SK-N-SH (cell line): ENCODE results near the gene ASTL. TPM values are rescaled to one million over a fixed set of nuclear protein-coding genes. Genes with fewer than 3 reads are reported as not detected.

ENCODE experiments used
- CTCF ChIA-PET: fragments of 300-600, 350-600 bp; formaldehyde crosslinking; extraction: SDS; loops from one replicate; lab custom pipeline; 2021; lab: Yijun Ruan, JAX
- POLR2A ChIA-PET: fragments of 350-600 bp; sonication (Branson Sonifier 250); formaldehyde crosslinking; extraction: SDS; loops from one replicate; lab custom pipeline; 2020; ENCODE audit warnings: antibody characterized with exemption, inconsistent platforms; lab: Yijun Ruan, JAX
- DNase-seq: peaks from one replicate; pipeline ENCODE4 v3.0.0; 2012
- H2AFZ ChIP-seq: fragments of 200-600 bp; sonication (generic); 2 replicates; pipeline ENCODE4 v1.8.1; 2016; ENCODE audit warnings: antibody characterized with exemption, mild to moderate bottlenecking, low read depth
- H3F3A ChIP-seq: fragments of 200-600 bp; sonication (generic); replicated peaks from 2 replicates; pipeline ENCODE3; 2016; ENCODE audit warnings: antibody characterized with exemption, mild to moderate bottlenecking; ENCODE audit not compliant: insufficient read depth
- H3K27ac ChIP-seq, 2 experiments: fragments of 200-500 bp in 1 of 2; fragments of 200-600 bp in 1 of 2; sonication (Bioruptor generic) in 1 of 2; sonication (generic), shearing (Covaris generic) in 1 of 2; 2 replicates each; pipeline versions ENCODE4 v1.5.1 to v1.6.1; 2014 to 2016; ENCODE audit warnings: low read depth in 2 of 2, inconsistent platforms in 1 of 2, low read length in 1 of 2, mild to moderate bottlenecking in 1 of 2, mixed read lengths in 1 of 2
- H3K27me3 ChIP-seq: fragments of 200-600 bp; sonication (generic), shearing (Covaris generic); 2 replicates; pipeline ENCODE4 v1.6.1; 2016; ENCODE audit warnings: mixed run types; ENCODE audit not compliant: insufficient read depth
- H3K36me3 ChIP-seq, 2 experiments: fragments of 200-500 bp in 1 of 2; fragments of 200-600 bp in 1 of 2; sonication (Bioruptor generic) in 1 of 2; sonication (generic) in 1 of 2; replicated peaks in 1 of 2; 2 replicates each; pipeline versions ENCODE3 to v1.5.1; 2014 to 2016; ENCODE audit warnings: low read length in 1 of 2, mild to moderate bottlenecking in 1 of 2; ENCODE audit not compliant: insufficient read depth in 2 of 2, control insufficient read depth in 1 of 2
- H3K4me1 ChIP-seq, 2 experiments: fragments of 200-500 bp in 1 of 2; fragments of 200-600 bp in 1 of 2; sonication (Bioruptor generic) in 1 of 2; sonication (generic), shearing (Covaris generic) in 1 of 2; 2 replicates each; pipeline versions ENCODE4 v1.5.1 to v1.6.1; 2014 to 2016; ENCODE audit warnings: low read depth in 1 of 2, low read length in 1 of 2, mixed run types in 1 of 2; ENCODE audit not compliant: insufficient read depth in 2 of 2, control insufficient read depth in 1 of 2
- H3K4me2 ChIP-seq: fragments of 200-600 bp; sonication (generic), shearing (Covaris generic); 2 replicates; pipeline ENCODE4 v1.6.1; 2017; ENCODE audit warnings: mixed run types
- H3K4me3 ChIP-seq, 2 experiments: fragments of 200-500 bp in 1 of 2; fragments of 200-600 bp in 1 of 2; sonication (Bioruptor generic) in 1 of 2; sonication (generic), shearing (Covaris generic) in 1 of 2; 2 replicates each; pipeline versions ENCODE4 v1.5.1 to v1.8.1; 2014 to 2016; ENCODE audit warnings: low read depth in 2 of 2, inconsistent platforms in 1 of 2, low read length in 1 of 2, mild to moderate bottlenecking in 1 of 2, mixed read lengths in 1 of 2, moderate library complexity in 1 of 2
- H3K79me2 ChIP-seq: fragments of 200-600 bp; sonication (generic); 2 replicates; pipeline ENCODE4 v1.8.1; 2017; ENCODE audit warnings: mild to moderate bottlenecking; ENCODE audit not compliant: insufficient read depth
- H3K9ac ChIP-seq: fragments of 200-600 bp; sonication (generic); 2 replicates; pipeline ENCODE4 v1.6.1; 2017; ENCODE audit warnings: mixed run types
- H3K9me2 ChIP-seq: fragments of 200-600 bp; sonication (generic); 2 replicates; pipeline ENCODE4 v1.6.1; 2017; ENCODE audit warnings: mixed run types
- H3K9me3 ChIP-seq: fragments of 200-600 bp; sonication (generic); 2 replicates; pipeline ENCODE4 v1.6.1; 2017; ENCODE audit warnings: mixed run types, mild to moderate bottlenecking, moderate library complexity
- H4K20me1 ChIP-seq: fragments of 200-600 bp; sonication (generic); 2 replicates; pipeline ENCODE4 v1.6.1; 2017; ENCODE audit warnings: mild to moderate bottlenecking, mixed run types; ENCODE audit not compliant: insufficient read depth
- CHD2 ChIP-seq: fragments of 150-350 bp; IDR thresholded peaks from 2 replicates; pipeline ENCODE4 v1.6.1; 2018; ENCODE audit warnings: low read length; ENCODE audit not compliant: partially characterized antibody
- CTCF ChIP-seq: fragments of 200-600 bp; sonication (generic); IDR thresholded peaks from 2 replicates; pipeline ENCODE4 v1.6.1; 2017; ENCODE audit warnings: antibody characterized with exemption, mild to moderate bottlenecking, moderate library complexity
- ELF1 ChIP-seq: IDR thresholded peaks from 2 replicates; pipeline ENCODE4 v1.4.0; 2012
- EZH2phosphoT487 ChIP-seq: fragments of 200-600 bp; sonication (generic); IDR thresholded peaks from 2 replicates; pipeline ENCODE4 v1.6.1; 2017; ENCODE audit warnings: low read depth, mixed run types, mild to moderate bottlenecking, antibody characterized with exemption, moderate library complexity, borderline replicate concordance
- FOSL2 ChIP-seq: IDR thresholded peaks from 2 replicates; pipeline ENCODE4 v1.4.0; 2012; ENCODE audit warnings: low read depth, mild to moderate bottlenecking, moderate library complexity, borderline replicate concordance
- FOXM1 ChIP-seq: IDR thresholded peaks from 2 replicates; pipeline ENCODE4 v1.4.0; 2012; ENCODE audit warnings: low read depth, mild to moderate bottlenecking
- IRF3 ChIP-seq: fragments of 150-350 bp; IDR thresholded peaks from 2 replicates; pipeline ENCODE4 v1.6.1; 2016; ENCODE audit warnings: mild to moderate bottlenecking, low read depth, low read length
- NFIC ChIP-seq: IDR thresholded peaks from 2 replicates; pipeline ENCODE4 v1.4.0; 2012; ENCODE audit warnings: borderline replicate concordance
- NRF1 ChIP-seq: IDR thresholded peaks from 2 replicates; pipeline ENCODE4 v1.6.1; 2012; ENCODE audit warnings: low read depth, mild to moderate bottlenecking, low read length
- RFX5 ChIP-seq: IDR thresholded peaks from 2 replicates; pipeline ENCODE4 v1.6.1; 2012; ENCODE audit warnings: mild to moderate bottlenecking, improper control_type of control experiment, low read length
- ZBTB33 ChIP-seq: IDR thresholded peaks from 2 replicates; pipeline ENCODE4 v1.4.0; 2012; ENCODE audit warnings: low read depth, borderline replicate concordance
- WGBS: methylation state at CpG from one replicate; pipeline ENCODE4 v1.1.6; 2017; ENCODE audit warnings: low lambda C conversion rate; 5-methylcytosine and 5-hydroxymethylcytosine counted together
- polyA plus RNA-seq, 3 experiments: library from polyadenylated mRNA; depleted of rRNA; stranded (reverse); fragments of >200 nt; gene quantifications; 2 replicates each; pipeline ENCODE4 v1.2.3, GENCODE V29; 2012

Gene ASTL
- polyA plus RNA-seq, 1 of the 3 experiments (the other 2 are of a cell fraction): not detected

- no peak overlapping the region for H3K4me3 ChIP-seq
- WGBS: 66% methylated on average over 16 of the region's 16 CpGs
- CTCF ChIA-PET: interaction anchor here (1.2 to 2.6 kb wide), 5 partner anchors 9 to 107 kb away, joined by 5 to 16 read pairs (median 7); partner anchors contain the start of genes ADRA2B and ASTL
Measured at GRCh38 chr2:96129528-96130120, 8.7 kb downstream of the ASTL start.

More at GRCh38 chr2:96129528-96130120, 8.7 kb downstream of the ASTL start:
- Histone ChIP-seq H3K79me2 (no peaks in the 10 kb centered on the region), H2AFZ (no peak overlapping the region), H3K9ac (no peak overlapping the region), H4K20me1 (no peaks in the 10 kb centered on the region), H3K36me3 (no peaks in the 10 kb centered on the region), H3K4me2 (no peak overlapping the region), H3K9me2 (no peaks in the 10 kb centered on the region), H3K9me3 (no peaks in the 10 kb centered on the region), H3K27ac (no peak overlapping the region), H3K4me1 (no peaks in the 10 kb centered on the region), H3K27me3 (peaks cover 6% of the 10 kb centered on the region; the same call in 1 of the 2 replicates), H3F3A (no peaks in the 10 kb centered on the region)
- TF ChIP-seq IRF3: no peak
- TF ChIP-seq ZBTB33: no peak
- no peak for TF ChIP-seq FOSL2
- TF ChIP-seq EZH2phosphoT487: no peak
- no peak for TF ChIP-seq CTCF
- TF ChIP-seq RFX5: no peak
- no peak for TF ChIP-seq NFIC
- no peak for TF ChIP-seq NRF1
- TF ChIP-seq FOXM1: no peak
- no peak for TF ChIP-seq CHD2
- TF ChIP-seq ELF1: no peak
- DNase-seq: no peak
- POLR2A ChIA-PET: no interaction called here
